Lower leg skin (tissue), 4 donors: ENCODE results near the gene RRP36. TPM values are rescaled to one million over a fixed set of nuclear protein-coding genes. Genes with fewer than 3 reads are reported as not detected.

ENCODE experiments used
- DNase-seq, 2 donors: peaks; one replicate each; pipeline ENCODE4 v3.0.0-alpha.2; 2019; ENCODE audit warnings: low spot score in 2 of 2
- H3K4me3 ChIP-seq: fragments of 200-600 bp; sonication (generic); 2 replicates; pipeline ENCODE4 v1.5.1; 2017; ENCODE audit warnings: mild to moderate bottlenecking, low read depth; ENCODE audit not compliant: poor library complexity, severe bottlenecking
- CTCF ChIP-seq, 3 donors: fragments of 450-650 bp; IDR thresholded peaks; one replicate each; pipeline ENCODE4 v1.5.1; 2016; ENCODE audit warnings: antibody characterized with exemption in 3 of 3, mild to moderate bottlenecking in 3 of 3, moderate library complexity in 2 of 3
- POLR2A ChIP-seq, 2 donors: fragments of 450-650 bp; IDR thresholded peaks; one replicate each; pipeline ENCODE4 v1.6.1; 2016 to 2017; ENCODE audit warnings: antibody characterized with exemption in 2 of 2, mild to moderate bottlenecking in 1 of 2, moderate library complexity in 1 of 2
- WGBS, 2 donors: methylation state at CpG; one replicate each; pipeline ENCODE4 v1.1.5; 2018; 5-methylcytosine and 5-hydroxymethylcytosine counted together
- intact Hi-C: fragments of 100-400 bp; cut with DNase I; formaldehyde crosslinking; loops from one replicate; pipeline ENCODE4 v1.15.0; 2023; ENCODE audit warnings: low total_unique reads
- total RNA-seq, 4 donors: library from RNA; depleted of rRNA; stranded (reverse); fragments of >200 nt; gene quantifications; one replicate each; pipeline ENCODE4 v1.1.0, GENCODE V29; 2016

The RRP36 gene
- total RNA-seq, 4 donors from 2014 or later: 38.5 to 61.9 (median 56.7) TPM

DNA sequence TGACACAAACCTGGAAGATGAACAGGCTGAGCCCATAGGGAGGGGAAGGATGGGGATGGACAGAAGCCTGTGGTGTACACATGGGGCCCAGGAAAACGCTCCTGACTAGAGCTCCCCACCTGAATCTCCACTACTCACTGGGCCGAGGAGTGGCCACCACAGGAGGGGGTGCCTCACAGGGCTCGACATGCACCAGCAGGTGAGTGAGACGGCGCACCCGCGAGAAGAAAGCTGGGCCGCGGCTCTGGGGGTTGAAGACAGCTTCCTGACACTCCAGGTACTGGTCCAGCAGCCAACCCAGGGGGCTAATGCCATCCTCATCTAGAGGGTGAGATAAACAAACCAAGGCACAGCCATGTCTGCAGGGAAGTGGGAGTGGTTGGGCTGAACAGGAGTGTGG is 21.9 kb downstream of the RRP36 start:
- H3K4me3 ChIP-seq: no peak overlapping the region
- TF ChIP-seq CTCF (IDR thresholded peaks at IDR 0.05) (no peak), POLR2A (IDR thresholded peaks at IDR 0.05) (no peak)
- DNase-seq: no peak
- 92 to 94% methylated on average over 9 of the region's 9 CpGs for WGBS, 2 donors
- intact Hi-C loops: no loop called here

- DNase-seq: no peak
- intact Hi-C loops: no loop called here
- 89% methylated on average over 11 of the region's 11 CpGs for WGBS, 2 donors
- no peak overlapping the region for H3K4me3 ChIP-seq
- TF ChIP-seq CTCF (IDR thresholded peaks at IDR 0.05): no peak
- no peak for TF ChIP-seq POLR2A (IDR thresholded peaks at IDR 0.05)
Measured at GRCh38 chr6:43045371-43045930, 24.0 kb downstream of the RRP36 start.

- TF ChIP-seq CTCF (IDR thresholded peaks at IDR 0.05) (no peak), POLR2A (IDR thresholded peaks at IDR 0.05) (no peak)
- H3K4me3 ChIP-seq: no peak overlapping the region
- no peak for DNase-seq
- intact Hi-C loops: no loop called here
- 88 to 89% methylated on average over 6 to 7 of the region's 7 CpGs for WGBS, 2 donors
Measured at GRCh38 chr6:43047998-43048397, 26.6 kb downstream of the RRP36 start.

- H3K4me3 ChIP-seq: no peak overlapping the region
- intact Hi-C loops: no loop called here
- TF ChIP-seq POLR2A (IDR thresholded peaks at IDR 0.05): no peak
- TF ChIP-seq CTCF (IDR thresholded peaks at IDR 0.05): no peak
- 91 to 92% methylated on average over 17 of the region's 17 CpGs for WGBS, 2 donors
- DNase-seq: no peak
Measured at GRCh38 chr6:43050981-43051380, 29.6 kb downstream of the RRP36 start.

- intact Hi-C loops: no loop called here
- TF ChIP-seq CTCF (IDR thresholded peaks at IDR 0.05): no peak
- TF ChIP-seq POLR2A (IDR thresholded peaks at IDR 0.05): no peak
- DNase-seq: no peak
- WGBS, 2 donors: 85% methylated on average over 19 of the region's 19 CpGs
- H3K4me3 ChIP-seq: no peak overlapping the region
Measured at GRCh38 chr6:43052225-43052841, 30.9 kb downstream of the RRP36 start.
